ENCODE data around the gene RUNX2.

DNA sequence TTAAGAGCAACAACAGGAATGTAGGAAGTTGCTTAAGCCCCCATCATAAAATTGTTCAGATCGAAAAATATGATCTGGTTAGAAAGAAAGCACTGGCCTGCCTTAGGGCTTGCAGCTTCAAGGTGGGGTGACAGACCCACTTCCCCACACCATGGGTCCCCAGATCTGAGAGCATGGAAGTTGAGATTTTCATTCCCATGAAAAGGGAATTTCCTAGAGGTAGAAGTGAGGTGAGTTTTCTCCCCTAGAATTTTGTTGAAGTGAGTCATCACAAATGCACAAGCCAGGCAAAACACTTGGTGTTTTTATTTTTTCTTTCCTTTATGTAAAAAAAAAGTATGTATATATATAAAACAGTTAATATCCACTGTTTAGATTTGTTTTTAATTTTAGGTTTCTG lies 263.2 kb downstream of the RUNX2 start:
- TF ChIP-seq L3MBTL2 (conservative IDR thresholded peaks at IDR 0.05), result no peak
- no peak for TF ChIP-seq SUZ12 (IDR thresholded peaks at IDR 0.05)
- no peak for TF ChIP-seq TARDBP (IDR thresholded peaks at IDR 0.05)
- no peak for TF ChIP-seq ARNT (IDR thresholded peaks at IDR 0.05)
- TF ChIP-seq SP1 (IDR thresholded peaks at IDR 0.05), result no peak
- no peak for TF ChIP-seq ZNF384 (IDR thresholded peaks at IDR 0.05)
- no peak for TF ChIP-seq ELF4 (IDR thresholded peaks at IDR 0.05)
- TF ChIP-seq BHLHE40 (IDR thresholded peaks at IDR 0.05; ENCODE audit: borderline replicate concordance), result no peak
- TF ChIP-seq NFRKB (IDR thresholded peaks at IDR 0.05), result no peak
- TF ChIP-seq, protein P1, sequence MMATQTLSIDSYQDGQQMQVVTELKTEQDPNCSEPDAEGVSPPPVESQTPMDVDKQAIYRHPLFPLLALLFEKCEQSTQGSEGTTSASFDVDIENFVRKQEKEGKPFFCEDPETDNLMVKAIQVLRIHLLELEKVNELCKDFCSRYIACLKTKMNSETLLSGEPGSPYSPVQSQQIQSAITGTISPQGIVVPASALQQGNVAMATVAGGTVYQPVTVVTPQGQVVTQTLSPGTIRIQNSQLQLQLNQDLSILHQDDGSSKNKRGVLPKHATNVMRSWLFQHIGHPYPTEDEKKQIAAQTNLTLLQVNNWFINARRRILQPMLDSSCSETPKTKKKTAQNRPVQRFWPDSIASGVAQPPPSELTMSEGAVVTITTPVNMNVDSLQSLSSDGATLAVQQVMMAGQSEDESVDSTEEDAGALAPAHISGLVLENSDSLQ (IDR thresholded peaks at IDR 0.05), result no peak
- TF ChIP-seq FOXK2 (IDR thresholded peaks at IDR 0.05), result no peak
- TF ChIP-seq FOXM1 (IDR thresholded peaks at IDR 0.05; ENCODE audit: borderline replicate concordance), result no peak
- TF ChIP-seq LEF1 (IDR thresholded peaks at IDR 0.05; ENCODE audit: borderline replicate concordance), result no peak
- TF ChIP-seq FOXA1 (IDR thresholded peaks at IDR 0.05), result no peak

Data from HEK293T (cell line).